ENCODE data around the gene NANOS3. TPM values are rescaled to one million over a fixed set of nuclear protein-coding genes. Genes with fewer than 3 reads are reported as not detected.
A peak's percentile ranks its signal among the peaks of the same experiment; 100 is the strongest.

Gene NANOS3
- total and polyA plus RNA-seq, 10 of the 15 experiments (the other 5 are each of a cell fraction or from before 2014, with no cell fraction given) = 0.31 to 1.7 (median 0.81) TPM

DNA sequence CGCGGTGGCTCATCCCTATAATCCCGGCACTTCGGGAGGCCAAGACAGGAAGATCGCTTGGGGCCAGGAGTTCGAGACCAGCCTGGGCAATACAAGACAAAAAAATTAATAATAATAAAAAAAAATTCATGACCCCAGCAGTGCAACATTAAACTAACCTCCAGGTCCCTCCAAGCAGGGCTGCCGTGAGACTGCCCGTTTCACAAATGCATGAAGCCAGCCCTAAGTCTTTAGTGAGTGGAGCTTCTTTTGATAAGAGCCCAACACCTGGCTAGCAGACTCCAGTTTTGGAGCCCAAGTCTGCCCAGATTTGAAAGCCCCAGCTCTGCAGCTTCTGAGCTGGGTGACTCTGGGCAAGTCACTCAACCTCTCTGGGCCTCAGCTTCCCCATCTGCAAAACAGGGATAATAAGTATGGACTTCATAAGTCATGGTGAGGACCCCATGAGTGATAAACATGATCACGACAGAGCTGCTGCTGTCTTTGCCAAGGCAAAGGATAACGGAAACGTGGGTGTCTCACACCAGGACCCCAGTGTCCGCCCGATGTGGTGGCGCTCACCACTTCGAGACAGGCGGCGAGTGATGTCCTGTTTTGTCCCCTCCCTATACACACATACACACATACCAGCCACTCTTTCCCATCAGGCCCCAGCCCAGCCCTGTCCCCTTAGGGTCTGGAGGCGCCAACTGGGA lies 38.4 kb upstream of the NANOS3 start:
- no peak for ATAC-seq
- Histone ChIP-seq H3K9me3 (replicated peaks; ENCODE audit: control insufficient read depth, insufficient read depth, low read length) (no peaks in the 10 kb centered on the region), H3K27me3 (replicated peaks in 1 of 2; ENCODE audit: control insufficient read depth in 2 of 2, insufficient read depth in 2 of 2, low read length in 1 of 2) (no peaks in the 10 kb centered on the region), H3K27ac (ENCODE audit: control insufficient read depth, insufficient read depth) (peak overlapping the region; percentile 96), H3K4me1 (ENCODE audit: control insufficient read depth, insufficient read depth, low read length) (peaks cover 52% of the 10 kb centered on the region), H4K20me1 (ENCODE audit: control insufficient read depth, insufficient read depth) (no peaks in the 10 kb centered on the region), H3K79me2 (ENCODE audit: control insufficient read depth, insufficient read depth, low read length) (peaks cover 55% of the 10 kb centered on the region), H3K36me3 (ENCODE audit: control insufficient read depth in 2 of 2, insufficient read depth in 2 of 2, low read length in 1 of 2) (peaks cover 0 to 3% of the 10 kb centered on the region in 2 experiments; a peak in 1 of 4 replicates), H3K9ac (ENCODE audit: control insufficient read depth, insufficient read depth, low read length) (peak overlapping the region; percentile 94), H3K4me3 (peak overlapping the region; percentile 92), H3K4me2 (ENCODE audit: control insufficient read depth, insufficient read depth) (peak overlapping the region; percentile 99), H2AFZ (ENCODE audit: control insufficient read depth, low read depth, low read length) (peak overlapping the region; percentile 35)
- TF ChIP-seq DPF2 (IDR thresholded peaks at IDR 0.05) (no peak), MYC (IDR thresholded peaks at IDR 0.05; ENCODE audit: insufficient read depth, insufficient read length, insufficient replicate concordance, low read length, severe bottlenecking) (no peak), BACH1 (IDR thresholded peaks at IDR 0.05; ENCODE audit: borderline replicate concordance) (peak; percentile 71; the same call in 1 of the 2 replicates), MTA3 (IDR thresholded peaks at IDR 0.05; ENCODE audit: borderline replicate concordance, low read length) (0 out of 2 replicates have a peak, but pooled peaks have one; percentile 9), NFXL1 (IDR thresholded peaks at IDR 0.05; ENCODE audit: borderline replicate concordance) (peak; percentile 83), WRNIP1 (IDR thresholded peaks at IDR 0.05; ENCODE audit: borderline replicate concordance, low read depth, low read length) (0 out of 2 replicates have a peak, but pooled peaks have one; percentile 20), SMARCA5 (IDR thresholded peaks at IDR 0.05) (peak; percentile 62), ZNF217 (IDR thresholded peaks at IDR 0.05) (peak; percentile 60; the same call in 1 of the 2 replicates)
- TF ChIP-seq, protein P1, sequence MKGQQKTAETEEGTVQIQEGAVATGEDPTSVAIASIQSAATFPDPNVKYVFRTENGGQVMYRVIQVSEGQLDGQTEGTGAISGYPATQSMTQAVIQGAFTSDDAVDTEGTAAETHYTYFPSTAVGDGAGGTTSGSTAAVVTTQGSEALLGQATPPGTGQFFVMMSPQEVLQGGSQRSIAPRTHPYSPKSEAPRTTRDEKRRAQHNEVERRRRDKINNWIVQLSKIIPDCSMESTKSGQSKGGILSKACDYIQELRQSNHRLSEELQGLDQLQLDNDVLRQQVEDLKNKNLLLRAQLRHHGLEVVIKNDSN (IDR thresholded peaks at IDR 0.05; ENCODE audit: borderline replicate concordance, extremely low read length, insufficient read depth, low read depth, low read length) = no peak
- TF ChIP-seq, protein P2, sequence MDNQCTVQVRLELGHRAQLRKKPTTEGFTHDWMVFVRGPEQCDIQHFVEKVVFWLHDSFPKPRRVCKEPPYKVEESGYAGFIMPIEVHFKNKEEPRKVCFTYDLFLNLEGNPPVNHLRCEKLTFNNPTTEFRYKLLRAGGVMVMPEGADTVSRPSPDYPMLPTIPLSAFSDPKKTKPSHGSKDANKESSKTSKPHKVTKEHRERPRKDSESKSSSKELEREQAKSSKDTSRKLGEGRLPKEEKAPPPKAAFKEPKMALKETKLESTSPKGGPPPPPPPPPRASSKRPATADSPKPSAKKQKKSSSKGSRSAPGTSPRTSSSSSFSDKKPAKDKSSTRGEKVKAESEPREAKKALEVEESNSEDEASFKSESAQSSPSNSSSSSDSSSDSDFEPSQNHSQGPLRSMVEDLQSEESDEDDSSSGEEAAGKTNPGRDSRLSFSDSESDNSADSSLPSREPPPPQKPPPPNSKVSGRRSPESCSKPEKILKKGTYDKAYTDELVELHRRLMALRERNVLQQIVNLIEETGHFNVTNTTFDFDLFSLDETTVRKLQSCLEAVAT (IDR thresholded peaks at IDR 0.05) = 0 out of 2 replicates have a peak, but pooled peaks have one; percentile 18
- TF ChIP-seq, protein P3, sequence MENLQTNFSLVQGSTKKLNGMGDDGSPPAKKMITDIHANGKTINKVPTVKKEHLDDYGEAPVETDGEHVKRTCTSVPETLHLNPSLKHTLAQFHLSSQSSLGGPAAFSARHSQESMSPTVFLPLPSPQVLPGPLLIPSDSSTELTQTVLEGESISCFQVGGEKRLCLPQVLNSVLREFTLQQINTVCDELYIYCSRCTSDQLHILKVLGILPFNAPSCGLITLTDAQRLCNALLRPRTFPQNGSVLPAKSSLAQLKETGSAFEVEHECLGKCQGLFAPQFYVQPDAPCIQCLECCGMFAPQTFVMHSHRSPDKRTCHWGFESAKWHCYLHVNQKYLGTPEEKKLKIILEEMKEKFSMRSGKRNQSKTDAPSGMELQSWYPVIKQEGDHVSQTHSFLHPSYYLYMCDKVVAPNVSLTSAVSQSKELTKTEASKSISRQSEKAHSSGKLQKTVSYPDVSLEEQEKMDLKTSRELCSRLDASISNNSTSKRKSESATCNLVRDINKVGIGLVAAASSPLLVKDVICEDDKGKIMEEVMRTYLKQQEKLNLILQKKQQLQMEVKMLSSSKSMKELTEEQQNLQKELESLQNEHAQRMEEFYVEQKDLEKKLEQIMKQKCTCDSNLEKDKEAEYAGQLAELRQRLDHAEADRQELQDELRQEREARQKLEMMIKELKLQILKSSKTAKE (IDR thresholded peaks at IDR 0.05; ENCODE audit: low read depth, poor library complexity, severe bottlenecking) = no peak
- ChIA-PET SMC1A (ENCODE audit: uncharacterized antibody, unreplicated experiment) (interaction anchor here (0.7 to 4.2 kb wide), 2 partner anchors 24 to 55 kb away, joined by 3 to 37 read pairs; no protein-coding TSS in a partner anchor), POLR2A (interaction anchor here (0.6 to 7.5 kb wide), 7 partner anchors 8 to 91 kb away, joined by 3 to 85 read pairs (median 7); partner anchors contain the start of gene ZSWIM4), RAD21 (ENCODE audit: unreplicated experiment) (interaction anchor here (0.7 to 4.9 kb wide), 7 partner anchors 8 to 107 kb away, joined by 3 to 68 read pairs (median 5); partner anchors contain the start of gene ZSWIM4), CTCF (interaction anchor here (1.2 to 7.1 kb wide), 4 partner anchors 24 to 50 kb away, joined by 3 to 51 read pairs (median 4); partner anchors contain the start of gene ZSWIM4)
- TSS peak; percentile 48 for BruUV-seq (replicated peaks)
- intact Hi-C loops (cut with micrococcal nuclease; ENCODE audit: unreplicated experiment) = loop anchor here (5.0 kb wide), 1 partner anchor 41 kb away; the partner anchor contains the start of gene ZSWIM4
- in situ Hi-C loops (cut with MboI) = no loop called here
- FAIRE-seq = no peak
- 31% methylated on average over 18 of the region's 18 CpGs for WGBS (ENCODE audit: insufficient coverage, insufficient replicate concordance, low lambda C conversion rate, missing lambda C conversion rate)
- DNase-seq (ENCODE audit: low read depth, low spot score) = no peak
